HCT116 (cell line): ENCODE results near the gene ITGB7. TPM values are rescaled to one million over a fixed set of nuclear protein-coding genes. Genes with fewer than 3 reads are reported as not detected.

Experiments
- ATAC-seq: fragments of 200-7000 bp; cut with Tn5 transposase; 2 replicates; pipeline ENCODE4 v1.9.1; 2020; ENCODE audit warnings: mild to moderate bottlenecking, moderate library complexity
- BruUV-seq: library from RNA; stranded (reverse); fragments of 400-500 nt; replicated peaks from 2 replicates; lab custom pipeline; 2021; lab: Mats Ljungman, UMichigan
- CTCF ChIA-PET: fragments of 300-600 bp; sonication (Branson Sonifier 250); formaldehyde crosslinking; loops from one replicate; lab custom pipeline; 2021; ENCODE audit warnings: antibody characterized with exemption; lab: Charles Lee
- POLR2A ChIA-PET: fragments of 300-600, 350-600 bp; sonication (Branson Sonifier 250); formaldehyde crosslinking; loops from one replicate; lab custom pipeline; 2021; ENCODE audit warnings: antibody characterized with exemption; lab: Charles Lee
- RAD21 ChIA-PET, 2 experiments: fragments of 300-600 bp; sonication (Branson Sonifier 250); formaldehyde crosslinking; loops; one replicate each; lab custom pipeline; 2023; ENCODE audit warnings: low total read pairs in 2 of 2; ENCODE audit not compliant: uncharacterized antibody in 2 of 2, unreplicated experiment in 2 of 2, low non-redundant PET in 1 of 2; lab: Charles Lee
- DNase-seq: peaks from one replicate; pipeline ENCODE4 v3.0.0-alpha.2; 2010; ENCODE audit warnings: low read depth, low spot score
- H2AFZ ChIP-seq: fragments of 200-600 bp; shearing (Covaris generic), sonication (generic); 2 replicates; pipeline ENCODE4 v1.6.1; 2017; ENCODE audit warnings: low read depth, mixed run types, mixed read lengths, antibody characterized with exemption, low read length; ENCODE audit not compliant: poor library complexity, severe bottlenecking
- H3K27ac ChIP-seq: 2 replicates; pipeline ENCODE4 v1.5.1; 2012; ENCODE audit warnings: low read depth, low read length
- H3K27me3 ChIP-seq: fragments of 200-600 bp; sonication (generic); 2 replicates; pipeline ENCODE4 v1.6.1; 2016; ENCODE audit warnings: mixed run types, low read length, mixed read lengths; ENCODE audit not compliant: insufficient read depth
- H3K36me3 ChIP-seq, 2 experiments: fragments of 200-500 bp in 1 of 2; fragments of 200-600 bp in 1 of 2; sonication (Bioruptor generic) in 1 of 2; sonication (generic) in 1 of 2; 2 replicates each; pipeline versions ENCODE4 v1.5.1 to v1.6.1; 2014 to 2016; ENCODE audit warnings: low read length in 2 of 2, inconsistent platforms in 1 of 2, mixed read lengths in 1 of 2, mixed run types in 1 of 2; ENCODE audit not compliant: insufficient read depth in 2 of 2, control insufficient read depth in 1 of 2
- H3K4me1 ChIP-seq, 2 experiments: fragments of 200-600 bp in 1 of 2; sonication (generic) in 1 of 2; 2 replicates each; pipeline versions ENCODE4 v1.5.1 to v1.6.1; 2012 to 2017; ENCODE audit warnings: low read length in 2 of 2, inconsistent platforms in 1 of 2, mild to moderate bottlenecking in 1 of 2, mixed read lengths in 1 of 2, mixed run types in 1 of 2, moderate library complexity in 1 of 2; ENCODE audit not compliant: insufficient read depth in 2 of 2, control insufficient read depth in 1 of 2
- H3K4me2 ChIP-seq: fragments of 200-600 bp; sonication (generic); 2 replicates; pipeline ENCODE4 v1.6.1; 2017; ENCODE audit warnings: mixed run types, low read length, mixed read lengths
- H3K4me3 ChIP-seq, 2 experiments: fragments of 200-600 bp in 1 of 2; sonication (generic) in 1 of 2; replicated peaks in 1 of 2; 2 replicates each; pipeline ENCODE4 v1.5.1; 2011 to 2016; ENCODE audit warnings: low read length in 2 of 2, control low read depth in 1 of 2, low read depth in 1 of 2, mild to moderate bottlenecking in 1 of 2, mixed read lengths in 1 of 2, mixed run types in 1 of 2
- H3K79me2 ChIP-seq: fragments of 200-600 bp; sonication (generic); 2 replicates; pipeline ENCODE4 v1.6.1; 2017; ENCODE audit warnings: mild to moderate bottlenecking, mixed run types, low read length, moderate library complexity, mixed read lengths; ENCODE audit not compliant: insufficient read depth
- H3K9ac ChIP-seq: fragments of 200-600 bp; sonication (generic); 2 replicates; pipeline ENCODE4 v1.6.1; 2016; ENCODE audit warnings: low read length, mixed read lengths
- H3K9me2 ChIP-seq: fragments of 200-600 bp; sonication (generic), shearing (Covaris generic); 2 replicates; pipeline ENCODE4 v1.6.1; 2017; ENCODE audit warnings: mixed run types, mild to moderate bottlenecking, moderate library complexity; ENCODE audit not compliant: insufficient read depth
- H3K9me3 ChIP-seq, 2 experiments: fragments of 200-500 bp in 1 of 2; fragments of 200-600 bp in 1 of 2; sonication (Bioruptor generic) in 1 of 2; sonication (generic) in 1 of 2; 2 replicates each; pipeline ENCODE4 v1.6.1; 2014 to 2017; ENCODE audit warnings: low read length in 2 of 2, mixed read lengths in 2 of 2, inconsistent platforms in 1 of 2, low read depth in 1 of 2, mild to moderate bottlenecking in 1 of 2, mixed run types in 1 of 2, moderate library complexity in 1 of 2; ENCODE audit not compliant: control insufficient read depth in 1 of 2, insufficient read depth in 1 of 2
- H4K20me1 ChIP-seq: fragments of 200-600 bp; sonication (generic), shearing (Covaris generic); 2 replicates; pipeline ENCODE4 v1.6.1; 2017; ENCODE audit warnings: mixed run types, mild to moderate bottlenecking, moderate library complexity; ENCODE audit not compliant: insufficient read depth
- CBX3 ChIP-seq: IDR thresholded peaks from 2 replicates; pipeline ENCODE4 v1.6.1; 2012; ENCODE audit warnings: low read depth
- CEBPB ChIP-seq: IDR thresholded peaks from 2 replicates; pipeline ENCODE4 v1.6.1; 2012; ENCODE audit warnings: low read depth
- EGR1 ChIP-seq: IDR thresholded peaks from 2 replicates; pipeline ENCODE4 v1.6.1; 2012; ENCODE audit warnings: low read depth
- EZH2phosphoT487 ChIP-seq: fragments of 200-600 bp; IDR thresholded peaks from 2 replicates; pipeline ENCODE4 v1.6.1; 2018; ENCODE audit warnings: antibody characterized with exemption, borderline replicate concordance
- FOSL1 ChIP-seq: IDR thresholded peaks from 2 replicates; pipeline ENCODE4 v1.6.1; 2012; ENCODE audit warnings: low read depth
- POLR2AphosphoS5 ChIP-seq: IDR thresholded peaks from 2 replicates; pipeline ENCODE4 v1.6.1; 2011; ENCODE audit warnings: mild to moderate bottlenecking, low read depth, low read length, moderate library complexity
- SP1 ChIP-seq: IDR thresholded peaks from 2 replicates; pipeline ENCODE4 v1.6.1; 2012; ENCODE audit warnings: low read depth
- SRF ChIP-seq: IDR thresholded peaks from 2 replicates; pipeline ENCODE4 v1.6.1; 2012; ENCODE audit warnings: low read depth
- TCF7L2 ChIP-seq: IDR thresholded peaks from 2 replicates; pipeline ENCODE4 v1.7.0; 2011; ENCODE audit warnings: borderline replicate concordance, inconsistent platforms; ENCODE audit not compliant: insufficient read depth, insufficient read length; ENCODE audit errors: extremely low read depth
- YY1 ChIP-seq: IDR thresholded peaks from 2 replicates; pipeline ENCODE4 v1.6.1; 2011; ENCODE audit warnings: low read length, low read depth, moderate library complexity, mild to moderate bottlenecking; ENCODE audit not compliant: insufficient replicate concordance; ENCODE audit errors: extremely low read depth
- ZBTB33 ChIP-seq: IDR thresholded peaks from 2 replicates; pipeline ENCODE4 v1.6.1; 2011; ENCODE audit warnings: mild to moderate bottlenecking, low read length, moderate library complexity; ENCODE audit not compliant: insufficient replicate concordance; ENCODE audit errors: extremely low read depth
- ZFX ChIP-seq: fragments of 450-650 bp; IDR thresholded peaks from 2 replicates; pipeline ENCODE4 v1.6.1; 2017
- intact Hi-C: fragments of 100-400 bp; cut with micrococcal nuclease; formaldehyde crosslinking; loops from 2 replicates; pipeline ENCODE4 v1.10.0; 2022
- total RNA-seq: library from RNA; stranded (reverse); gene quantifications from one replicate; pipeline ENCODE4 v1.2.1, GENCODE V29; 2021; ENCODE audit not compliant: unreplicated experiment
- TF ChIP-seq, protein P1 (sequence below), 3 experiments: fragments of 200-600 bp in 1 of 3; sonication (generic) in 1 of 3; IDR thresholded peaks in 2 of 3; conservative IDR thresholded peaks in 1 of 3; 2 replicates each; pipeline ENCODE4 v1.5.1; 2012 to 2017; ENCODE audit warnings: low read depth in 2 of 3, low read length in 2 of 3, antibody characterized with exemption in 1 of 3, borderline replicate concordance in 1 of 3, control low read depth in 1 of 3, mild to moderate bottlenecking in 1 of 3, mixed read lengths in 1 of 3, mixed run types in 1 of 3, moderate library complexity in 1 of 3; ENCODE audit not compliant: insufficient read depth in 1 of 3

ITGB7 gene
- total RNA-seq, 1 experiment from 2014 or later: 1.9 TPM

- Histone ChIP-seq H3K9ac (no peak overlapping the region), H3K79me2 (peaks cover 24% of the 10 kb centered on the region), H2AFZ (no peak overlapping the region), H3K9me3 (no peaks in the 10 kb centered on the region), H3K9me2 (no peaks in the 10 kb centered on the region), H3K36me3 (peaks cover 11 to 27% of the 10 kb centered on the region in 2 experiments), H3K4me1 (peaks cover 20 to 24% of the 10 kb centered on the region in 2 experiments), H4K20me1 (no peaks in the 10 kb centered on the region), H3K4me3 (no peak overlapping the region), H3K27me3 (no peaks in the 10 kb centered on the region), H3K27ac (no peak overlapping the region; the same call in 1 of the 2 replicates), H3K4me2 (no peak overlapping the region)
- ChIA-PET RAD21 (interaction anchor here (0.7 to 2.0 kb wide), 10 partner anchors 38 to 139 kb away, joined by 3 to 11 read pairs (median 4); partner anchors contain the start of genes AAAS (in 2 of the 2), MYG1 (in 1 of the 2) and PFDN5 (in 1 of the 2)), CTCF (interaction anchor here (0.6 to 4.5 kb wide), 20 partner anchors 9 to 166 kb away, joined by 3 to 43 read pairs (median 4); partner anchors contain the start of genes AAAS, ESPL1, MYG1 and PFDN5), POLR2A (interaction anchor here (1.1 kb wide), 1 partner anchor 82 kb away, joined by 3 read pairs; the partner anchor contains the start of gene PFDN5)
- intact Hi-C loops: loop anchor here (1.0 kb wide), 2 partner anchors 38 to 74 kb away; no protein-coding TSS in a partner anchor
- BruUV-seq: no TSS peak
- peak; percentile 31 for TF ChIP-seq YY1
- TF ChIP-seq, protein P1, sequence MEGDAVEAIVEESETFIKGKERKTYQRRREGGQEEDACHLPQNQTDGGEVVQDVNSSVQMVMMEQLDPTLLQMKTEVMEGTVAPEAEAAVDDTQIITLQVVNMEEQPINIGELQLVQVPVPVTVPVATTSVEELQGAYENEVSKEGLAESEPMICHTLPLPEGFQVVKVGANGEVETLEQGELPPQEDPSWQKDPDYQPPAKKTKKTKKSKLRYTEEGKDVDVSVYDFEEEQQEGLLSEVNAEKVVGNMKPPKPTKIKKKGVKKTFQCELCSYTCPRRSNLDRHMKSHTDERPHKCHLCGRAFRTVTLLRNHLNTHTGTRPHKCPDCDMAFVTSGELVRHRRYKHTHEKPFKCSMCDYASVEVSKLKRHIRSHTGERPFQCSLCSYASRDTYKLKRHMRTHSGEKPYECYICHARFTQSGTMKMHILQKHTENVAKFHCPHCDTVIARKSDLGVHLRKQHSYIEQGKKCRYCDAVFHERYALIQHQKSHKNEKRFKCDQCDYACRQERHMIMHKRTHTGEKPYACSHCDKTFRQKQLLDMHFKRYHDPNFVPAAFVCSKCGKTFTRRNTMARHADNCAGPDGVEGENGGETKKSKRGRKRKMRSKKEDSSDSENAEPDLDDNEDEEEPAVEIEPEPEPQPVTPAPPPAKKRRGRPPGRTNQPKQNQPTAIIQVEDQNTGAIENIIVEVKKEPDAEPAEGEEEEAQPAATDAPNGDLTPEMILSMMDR (IDR thresholded peaks at IDR 0.05 in 2 of 3, conservative IDR thresholded peaks at IDR 0.05 in 1 of 3; ENCODE audit: borderline replicate concordance in 1 of 3, insufficient read depth in 1 of 3, low read depth in 2 of 3, low read length in 2 of 3): peak in 2 of 3 experiments; percentile 89 to 97; a peak in 4 of 6 replicates
- no peak for TF ChIP-seq FOSL1
- DNase-seq (no peak), ATAC-seq (peak; percentile 83)
These were observed 6.3 kb upstream of the ITGB7 start for GRCh38 chr12:53213348-53213747.

DNA sequence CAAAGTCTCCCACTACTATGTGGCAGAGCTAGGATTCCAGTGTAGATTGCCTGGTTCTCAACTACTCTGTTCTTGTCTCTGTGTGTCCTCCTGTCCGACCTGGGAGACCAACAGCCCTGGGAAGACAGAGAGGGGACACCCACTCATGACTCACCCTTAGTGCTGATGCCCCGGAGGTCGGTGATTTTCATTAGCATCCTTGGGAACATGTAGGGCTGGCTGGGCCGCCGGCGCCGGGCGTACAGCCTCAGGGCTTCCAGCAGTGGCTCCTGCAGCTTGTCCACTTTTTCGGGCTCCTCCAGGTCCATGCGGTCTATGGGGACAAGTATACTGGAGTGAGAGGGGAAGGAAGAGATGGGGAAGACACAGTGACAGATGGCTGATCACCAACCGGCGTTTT is 5.9 kb upstream of the ITGB7 start:
- Histone ChIP-seq H3K36me3 (peaks cover 11 to 27% of the 10 kb centered on the region in 2 experiments), H2AFZ (no peak overlapping the region), H4K20me1 (no peaks in the 10 kb centered on the region), H3K9me3 (no peaks in the 10 kb centered on the region), H3K9ac (no peak overlapping the region), H3K4me3 (no peak overlapping the region), H3K79me2 (peaks cover 20% of the 10 kb centered on the region), H3K27ac (no peak overlapping the region), H3K27me3 (no peaks in the 10 kb centered on the region), H3K4me1 (peaks cover 16 to 20% of the 10 kb centered on the region in 2 experiments), H3K4me2 (no peak overlapping the region), H3K9me2 (no peaks in the 10 kb centered on the region)
- no TSS peak for BruUV-seq
- ChIA-PET RAD21 (interaction anchor here (1.2 to 2.0 kb wide), 5 partner anchors 38 to 109 kb away, joined by 4 to 11 read pairs (median 8); partner anchors contain the start of gene AAAS (in 2 of the 2)), CTCF (interaction anchor here (1.0 to 4.5 kb wide), 7 partner anchors 75 to 147 kb away, joined by 3 to 43 read pairs (median 5); partner anchors contain the start of genes AAAS and PFDN5), POLR2A (interaction anchor here (1.1 kb wide), 1 partner anchor 82 kb away, joined by 3 read pairs; the partner anchor contains the start of gene PFDN5)
- TF ChIP-seq POLR2AphosphoS5 (no peak), CEBPB (no peak), FOSL1 (no peak), ZBTB33 (no peak), EGR1 (no peak), EZH2phosphoT487 (no peak), ZFX (no peak), SP1 (no peak), SRF (no peak), YY1 (no peak), CBX3 (no peak), TCF7L2 (no peak)
- DNase-seq: no peak
- ATAC-seq: peak; percentile 6; the same call in 1 of the 2 replicates
- intact Hi-C loops: loop anchor here (1.0 kb wide), 2 partner anchors 38 to 74 kb away; no protein-coding TSS in a partner anchor
